ENCODE results near the gene SLC12A3.

SLC12A3 gene

GRCh38 chr16:56946767-56947603 lies 82.0 kb downstream of the SLC12A3 start:
- DNase-seq, result no peak

GRCh38 chr16:56947604-56947995 lies 82.6 kb downstream of the SLC12A3 start:
- no peak for DNase-seq

GRCh38 chr16:56948234-56948633 lies 83.2 kb downstream of the SLC12A3 start:
- DNase-seq, result no peak

DNA sequence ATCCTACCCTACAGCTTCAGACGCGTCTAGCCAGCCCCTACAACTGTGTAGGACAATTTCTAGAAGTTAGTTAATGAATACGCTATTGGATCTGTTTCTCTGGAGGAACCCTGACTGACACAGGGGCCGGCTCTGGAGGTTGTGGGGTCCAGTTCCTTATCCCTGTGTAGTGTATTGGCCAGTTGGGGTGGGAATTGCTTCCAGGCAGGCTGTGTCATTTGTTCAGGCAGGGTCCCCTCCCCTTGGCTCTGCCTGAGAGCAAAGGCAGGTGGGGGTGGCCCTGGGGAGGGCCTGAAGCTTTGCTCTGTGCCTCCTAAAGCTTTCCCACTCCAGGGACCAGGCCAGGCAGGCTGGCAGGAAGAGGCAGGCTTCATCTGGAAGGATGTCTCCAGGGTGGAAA lies 85.0 kb downstream of the SLC12A3 start:
- DNase-seq, result no peak

- DNase-seq, result no peak
These were observed 85.4 kb downstream of the SLC12A3 start for GRCh38 chr16:56950455-56950854.

DNA sequence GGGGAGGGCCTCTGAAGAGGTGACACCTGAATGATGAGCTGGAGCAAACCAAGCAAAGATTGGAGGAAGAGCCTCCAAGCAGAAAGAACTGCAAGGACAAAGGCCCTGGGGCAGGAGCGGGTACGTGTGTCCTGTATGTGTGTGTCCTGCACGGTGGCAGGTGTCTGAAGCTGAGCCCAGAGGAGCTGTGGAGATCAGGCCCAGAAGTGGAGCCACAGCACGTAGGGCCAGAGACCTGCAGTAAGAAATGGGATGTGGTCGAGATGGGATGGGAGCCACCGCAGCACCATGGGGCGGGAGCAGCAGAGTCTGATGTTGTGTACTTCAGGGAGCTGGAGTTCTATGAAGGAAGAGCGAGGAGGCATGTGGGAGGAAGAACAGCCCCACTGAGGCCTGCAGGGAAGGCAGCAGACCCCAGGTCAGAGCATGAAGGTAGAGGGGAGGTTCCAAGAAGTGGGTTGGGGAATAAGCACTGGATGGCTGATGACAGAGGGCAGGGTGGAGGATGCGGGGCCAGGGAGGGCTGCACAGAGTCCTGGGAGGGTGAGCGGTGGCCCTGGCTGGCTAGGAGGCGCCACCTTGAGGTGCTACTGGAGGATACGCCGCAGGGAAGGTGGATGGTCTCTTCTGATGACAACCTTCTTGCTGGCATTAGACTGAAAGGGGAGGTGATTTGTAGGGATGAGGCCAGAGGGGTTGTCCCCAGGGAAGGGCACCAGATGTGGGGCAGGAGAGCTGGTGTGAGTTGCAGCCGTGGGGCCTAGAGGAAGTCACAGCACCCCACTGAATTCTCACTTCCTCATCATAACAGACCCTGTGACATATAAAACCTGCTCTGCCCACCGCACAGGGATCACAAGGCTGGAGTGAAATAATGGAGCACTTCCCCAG lies 86.1 kb downstream of the SLC12A3 start:
- peak; percentile 30 for DNase-seq

- no peak for DNase-seq
These were observed 88.0 kb downstream of the SLC12A3 start for GRCh38 chr16:56953006-56953405.

DNA sequence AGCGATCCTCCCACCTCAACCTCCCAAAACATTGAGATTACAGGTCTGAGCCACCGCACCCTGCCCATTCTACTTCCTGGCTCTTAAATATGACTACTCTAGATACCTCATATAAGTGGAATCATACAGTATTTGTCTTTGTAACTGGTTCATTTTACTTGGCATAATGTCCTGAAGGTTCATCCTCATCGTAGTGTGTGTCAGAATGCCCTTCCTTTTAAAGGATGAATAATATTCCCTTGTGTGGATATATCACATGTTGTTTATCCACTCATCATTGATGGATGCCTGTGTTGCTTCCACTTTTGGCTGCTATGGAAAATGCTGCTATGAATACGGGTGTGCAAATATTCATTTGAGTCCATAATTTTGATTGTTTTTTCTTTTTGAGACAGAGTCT lies 91.1 kb downstream of the SLC12A3 start:
- no peak for DNase-seq

DNA sequence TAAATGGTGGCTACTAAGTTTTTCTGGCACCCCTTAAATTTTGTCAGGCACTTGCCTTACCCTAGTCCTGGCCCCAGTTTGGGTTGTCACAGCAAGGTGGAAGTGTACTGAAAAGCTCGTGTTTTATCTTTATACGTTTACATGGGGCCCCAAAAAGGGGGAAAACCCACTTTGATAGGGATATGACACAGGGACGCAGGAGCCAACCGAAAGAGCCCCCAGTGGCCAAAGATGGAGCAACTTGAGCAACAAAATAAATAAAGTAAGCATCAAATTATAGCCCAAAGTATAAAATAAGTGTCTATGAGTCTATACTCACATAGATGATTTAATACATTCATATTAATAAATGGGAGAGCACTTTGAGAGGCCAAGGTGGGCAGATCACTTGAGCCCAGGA lies 91.7 kb downstream of the SLC12A3 start:
- no peak for DNase-seq

DNA sequence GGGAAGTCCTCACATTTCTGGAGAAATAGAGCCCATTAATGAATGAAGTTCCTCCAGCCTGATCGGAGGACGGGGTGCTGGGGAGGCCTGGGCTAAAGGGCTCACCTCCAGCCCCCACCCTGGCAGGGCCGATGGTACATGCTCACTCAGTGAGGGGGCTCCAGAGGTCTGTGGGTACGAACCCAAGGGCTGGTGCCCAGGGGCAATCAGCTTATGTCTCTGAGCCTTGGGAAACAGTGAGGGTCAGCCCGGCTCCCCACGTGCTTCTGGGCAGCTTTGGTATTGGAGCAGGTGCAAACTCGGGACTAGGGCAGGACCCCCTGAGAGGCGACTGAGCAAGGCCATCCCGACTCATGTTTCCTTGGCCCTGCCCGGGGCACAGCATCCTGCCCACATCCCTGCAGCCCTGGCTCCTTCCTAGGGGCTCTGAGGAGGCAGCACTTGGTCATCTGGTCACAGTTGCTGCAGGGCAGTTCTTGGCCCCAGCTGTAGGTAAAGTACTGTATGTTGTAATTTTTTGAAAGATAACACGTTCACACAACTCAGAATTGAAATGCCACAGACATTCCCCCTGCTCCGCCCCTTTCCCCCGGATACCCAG lies 95.8 kb downstream of the SLC12A3 start:
- no peak for DNase-seq

GRCh38 chr16:56961386-56961785 lies 96.4 kb downstream of the SLC12A3 start:
- DNase-seq, result no peak

- DNase-seq, result no peak
These were observed 96.9 kb downstream of the SLC12A3 start, which contains the start of gene CETP for GRCh38 chr16:56961851-56962281. Gene CETP, plus strand, starts transcription at chr16:56961950. Its CDS starts 30 bp downstream, at chr16:56961980.

GRCh38 chr16:56964243-56965148 lies 99.5 kb downstream of the SLC12A3 start:
- DNase-seq, result peak; percentile 37
